Bronchial epithelial cell (primary cell): ENCODE results near the gene CACNA1C. TPM values are rescaled to one million over a fixed set of nuclear protein-coding genes. Genes with fewer than 3 reads are reported as not detected.

Experiments
- DNase-seq: peaks from one replicate; pipeline ENCODE4 v3.0.0-alpha.2; 2010; ENCODE audit warnings: low read depth
- FAIRE-seq: peaks from 2 replicates; lab custom pipeline; 2011; peaks lifted over from hg19 to GRCh38; lab: Jason Lieb, UNC
- H3K27me3 ChIP-seq: 2 replicates; pipeline ENCODE4 v1.5.1; 2011; ENCODE audit warnings: low read length; ENCODE audit not compliant: control insufficient read depth, insufficient read depth
- H3K36me3 ChIP-seq: 2 replicates; pipeline ENCODE4 v1.5.1; 2011; ENCODE audit warnings: low read length; ENCODE audit not compliant: control insufficient read depth, insufficient read depth
- H3K4me3 ChIP-seq: 2 replicates; pipeline ENCODE4 v1.5.1; 2011; ENCODE audit warnings: mild to moderate bottlenecking, low read depth, low read length, control low read depth
- CTCF ChIP-seq: IDR thresholded peaks from 2 replicates; pipeline ENCODE4 v1.5.1; 2011; ENCODE audit warnings: mild to moderate bottlenecking, moderate library complexity, low read length, control low read depth, inconsistent platforms; ENCODE audit not compliant: insufficient read depth, severe bottlenecking
- total RNA-seq: library from RNA; depleted of rRNA; stranded (reverse); fragments of >200 nt; gene quantifications from 2 replicates; pipeline ENCODE4 v1.2.1, GENCODE V29; 2014

The CACNA1C gene
- total RNA-seq, 1 donor from 2014 or later = not detected

DNA sequence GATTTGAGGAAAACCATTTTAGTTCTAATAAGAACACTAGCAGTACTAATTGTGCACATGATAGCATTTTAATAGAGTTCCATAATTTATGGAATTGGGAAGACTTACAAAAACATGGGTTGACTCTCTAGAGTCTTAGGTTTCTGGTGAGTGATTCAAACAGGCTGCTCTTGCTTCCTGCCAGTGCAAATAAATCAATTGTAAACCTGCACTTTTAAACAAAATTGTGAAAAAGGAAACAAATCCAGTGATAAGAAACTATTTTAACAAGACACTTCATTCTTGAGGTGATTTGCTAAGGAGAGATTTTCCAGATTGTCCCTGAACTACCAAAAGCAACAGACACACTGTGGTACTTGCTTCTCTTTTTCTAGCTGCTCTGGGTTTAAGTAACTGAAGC, 112.2 kb downstream of the CACNA1C start:
- no peak for TF ChIP-seq CTCF
- FAIRE-seq (no peak), DNase-seq (no peak)
- Histone ChIP-seq H3K27me3 (no peaks in the 10 kb centered on the region), H3K4me3 (no peak overlapping the region), H3K36me3 (no peaks in the 10 kb centered on the region)

- no peak for TF ChIP-seq CTCF
- no peaks in the 10 kb centered on the region for H3K36me3 ChIP-seq
- no peak for DNase-seq
- no peaks in the 10 kb centered on the region for H3K27me3 ChIP-seq
- FAIRE-seq = no peak
- no peak overlapping the region for H3K4me3 ChIP-seq
These were observed 113.1 kb downstream of the CACNA1C start for GRCh38 chr12:2165927-2166326.

GRCh38 chr12:2166696-2167095, 113.9 kb downstream of the CACNA1C start:
- FAIRE-seq (no peak), DNase-seq (no peak)
- Histone ChIP-seq H3K4me3 (no peak overlapping the region), H3K27me3 (no peaks in the 10 kb centered on the region), H3K36me3 (no peaks in the 10 kb centered on the region)
- TF ChIP-seq CTCF = no peak

- TF ChIP-seq CTCF = no peak
- DNase-seq (no peak), FAIRE-seq (no peak)
- Histone ChIP-seq H3K27me3 (no peaks in the 10 kb centered on the region), H3K36me3 (no peaks in the 10 kb centered on the region), H3K4me3 (no peak overlapping the region)
These were observed 114.4 kb downstream of the CACNA1C start for GRCh38 chr12:2167231-2167630.

DNA sequence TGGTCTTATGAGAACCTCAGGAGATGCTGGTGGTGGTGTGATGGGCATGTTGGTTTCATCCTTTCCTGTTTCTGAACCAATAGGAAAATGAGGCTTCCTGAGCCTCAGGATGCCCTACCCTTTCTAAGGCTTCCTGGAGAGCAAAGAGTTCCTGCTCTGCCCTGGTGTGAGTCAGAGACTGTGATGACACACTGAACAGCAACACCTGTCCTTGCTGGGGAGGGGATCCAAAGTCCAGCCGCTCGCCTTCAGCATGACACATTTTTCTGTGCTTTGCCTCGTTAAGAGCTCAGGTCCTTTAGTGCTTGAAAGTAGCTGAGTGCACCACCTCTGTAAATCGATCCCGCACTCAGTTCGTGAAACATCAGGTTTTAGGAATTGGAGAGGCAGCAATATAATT, 116.0 kb downstream of the CACNA1C start:
- TF ChIP-seq CTCF = no peak
- no peaks in the 10 kb centered on the region for H3K36me3 ChIP-seq
- H3K27me3 ChIP-seq = no peaks in the 10 kb centered on the region
- no peak overlapping the region for H3K4me3 ChIP-seq
- FAIRE-seq = no peak
- DNase-seq = peak; percentile 29

GRCh38 chr12:2169489-2169888, 116.7 kb downstream of the CACNA1C start:
- no peak for TF ChIP-seq CTCF
- Histone ChIP-seq H3K36me3 (no peaks in the 10 kb centered on the region), H3K4me3 (no peak overlapping the region), H3K27me3 (no peaks in the 10 kb centered on the region)
- DNase-seq (no peak), FAIRE-seq (no peak)
